ENCODE data around the gene CNTNAP2. TPM values are rescaled to one million over a fixed set of nuclear protein-coding genes. Genes with fewer than 3 reads are reported as not detected.
"Not testable (repeated sequence)": the region's sequence is repeated elsewhere in the genome, so short reads cannot be mapped to it uniquely, and the experiment has no call there.

The CNTNAP2 gene
- total and polyA plus RNA-seq, 4 experiments from 2014 or later: 0.19 to 0.50 (median 0.20) TPM; not detected in 1

GRCh38 chr7:146242661-146243060 lies 126.1 kb downstream of the CNTNAP2 start:
- no peaks in the 10 kb centered on the region for H3K36me3 ChIP-seq (ENCODE audit: insufficient read depth, low read length)
- Mint-ChIP-seq H3K4me1 (no peaks in the 10 kb centered on the region), H3K4me3 (no peak overlapping the region), H3K36me3 (no peaks in the 10 kb centered on the region), H3K27me3 (no peaks in the 10 kb centered on the region), H3K27ac (no peak overlapping the region), H3K9me3 (peaks cover 0 to 17% (median 9%) of the 10 kb centered on the region in 8 donors)
- no peaks in the 10 kb centered on the region for H3K27me3 ChIP-seq (ENCODE audit: insufficient read depth, low read length)
- no peak for DNase-seq
- ChIA-PET CTCF (ENCODE audit: partially characterized antibody) (no interaction called here), POLR2A (ENCODE audit: partially characterized antibody) (no interaction called here)
- no peaks in the 10 kb centered on the region for H3K4me1 ChIP-seq (ENCODE audit: insufficient read depth, low read length)
- intact Hi-C loops (cut with micrococcal nuclease): no loop called here
- no peaks in the 10 kb centered on the region for H3K9me3 ChIP-seq (ENCODE audit: control insufficient read depth in 1 of 2, low read length in 2 of 2)
- no peak overlapping the region for H3K4me3 ChIP-seq (ENCODE audit: low read length in 2 of 2)
- no peak overlapping the region for H3K27ac ChIP-seq (ENCODE audit: low read depth, low read length)

- not testable (repeated sequence) for H3K36me3 Mint-ChIP-seq, H3K4me1 Mint-ChIP-seq, H3K27me3 Mint-ChIP-seq
Measured at GRCh38 chr7:146247991-146248390, 131.4 kb downstream of the CNTNAP2 start.

GRCh38 chr7:146248744-146249143 lies 132.1 kb downstream of the CNTNAP2 start:
- H3K4me1 ChIP-seq (ENCODE audit: insufficient read depth, low read length); H3K4me3 Mint-ChIP-seq; H3K27ac Mint-ChIP-seq; H3K4me1 Mint-ChIP-seq; H3K27me3 ChIP-seq (ENCODE audit: insufficient read depth, low read length); H3K27ac ChIP-seq (ENCODE audit: low read depth, low read length); CTCF ChIA-PET (ENCODE audit: partially characterized antibody); H3K36me3 ChIP-seq (ENCODE audit: insufficient read depth, low read length); DNase-seq; H3K4me3 ChIP-seq (ENCODE audit: low read length in 2 of 2); POLR2A ChIA-PET (ENCODE audit: partially characterized antibody); H3K27me3 Mint-ChIP-seq; H3K9me3 ChIP-seq (ENCODE audit: control insufficient read depth in 1 of 2, low read length in 2 of 2); H3K36me3 Mint-ChIP-seq; intact Hi-C loops (cut with micrococcal nuclease): not testable (repeated sequence)
- peaks cover 2 to 23% (median 10%) of the 10 kb centered on the region in 8 donors for H3K9me3 Mint-ChIP-seq

More at GRCh38 chr7:146247991-146248390, 131.4 kb downstream of the CNTNAP2 start:
- H3K9me3 ChIP-seq (ENCODE audit: control insufficient read depth in 1 of 2, low read length in 2 of 2); H3K4me1 ChIP-seq (ENCODE audit: insufficient read depth, low read length); POLR2A ChIA-PET (ENCODE audit: partially characterized antibody); H3K27ac Mint-ChIP-seq; H3K27me3 ChIP-seq (ENCODE audit: insufficient read depth, low read length); CTCF ChIA-PET (ENCODE audit: partially characterized antibody); H3K4me3 ChIP-seq (ENCODE audit: low read length in 2 of 2); intact Hi-C loops (cut with micrococcal nuclease); DNase-seq; H3K36me3 ChIP-seq (ENCODE audit: insufficient read depth, low read length); H3K4me3 Mint-ChIP-seq; H3K27ac ChIP-seq (ENCODE audit: low read depth, low read length): not testable (repeated sequence)
- H3K9me3 Mint-ChIP-seq: peaks cover under 1 to 23% (median 10%) of the 10 kb centered on the region in 8 donors

GRCh38 chr7:146249272-146249671 lies 132.7 kb downstream of the CNTNAP2 start:
- Mint-ChIP-seq H3K36me3 (no peaks in the 10 kb centered on the region), H3K9me3 (peaks cover 2 to 23% (median 10%) of the 10 kb centered on the region in 8 donors), H3K4me3 (no peak overlapping the region), H3K27ac (no peak overlapping the region), H3K27me3 (no peaks in the 10 kb centered on the region), H3K4me1 (no peaks in the 10 kb centered on the region)
- Histone ChIP-seq H3K36me3 (ENCODE audit: insufficient read depth, low read length) (no peaks in the 10 kb centered on the region), H3K4me1 (ENCODE audit: insufficient read depth, low read length) (no peaks in the 10 kb centered on the region), H3K27ac (ENCODE audit: low read depth, low read length) (no peak overlapping the region), H3K4me3 (ENCODE audit: low read length in 2 of 2) (no peak overlapping the region), H3K9me3 (ENCODE audit: control insufficient read depth in 1 of 2, low read length in 2 of 2) (no peaks in the 10 kb centered on the region), H3K27me3 (ENCODE audit: insufficient read depth, low read length) (no peaks in the 10 kb centered on the region)
- ChIA-PET POLR2A (ENCODE audit: partially characterized antibody) (no interaction called here), CTCF (ENCODE audit: partially characterized antibody) (no interaction called here)
- intact Hi-C loops (cut with micrococcal nuclease): no loop called here
- no peak for DNase-seq

- H3K9me3 ChIP-seq (ENCODE audit: control insufficient read depth in 1 of 2, low read length in 2 of 2): no peaks in the 10 kb centered on the region
- Mint-ChIP-seq H3K36me3 (no peaks in the 10 kb centered on the region), H3K27me3 (no peaks in the 10 kb centered on the region), H3K9me3 (peaks cover under 1 to 8% (median 5%) of the 10 kb centered on the region in 8 donors), H3K27ac (no peak overlapping the region), H3K4me1 (no peaks in the 10 kb centered on the region), H3K4me3 (no peak overlapping the region)
- H3K27ac ChIP-seq (ENCODE audit: low read depth, low read length): no peak overlapping the region
- no peaks in the 10 kb centered on the region for H3K27me3 ChIP-seq (ENCODE audit: insufficient read depth, low read length)
- DNase-seq: no peak
- ChIA-PET POLR2A (ENCODE audit: partially characterized antibody) (no interaction called here), CTCF (ENCODE audit: partially characterized antibody) (no interaction called here)
- H3K4me1 ChIP-seq (ENCODE audit: insufficient read depth, low read length): no peaks in the 10 kb centered on the region
- no peaks in the 10 kb centered on the region for H3K36me3 ChIP-seq (ENCODE audit: insufficient read depth, low read length)
- H3K4me3 ChIP-seq (ENCODE audit: low read length in 2 of 2): no peak overlapping the region
- intact Hi-C loops (cut with micrococcal nuclease): no loop called here
Measured at GRCh38 chr7:146255609-146256008, 139.0 kb downstream of the CNTNAP2 start.

GRCh38 chr7:146262527-146262926 lies 145.9 kb downstream of the CNTNAP2 start:
- no peaks in the 10 kb centered on the region for H3K4me1 ChIP-seq (ENCODE audit: insufficient read depth, low read length)
- Mint-ChIP-seq H3K27ac (no peak overlapping the region), H3K4me1 (no peaks in the 10 kb centered on the region), H3K4me3 (no peak overlapping the region), H3K9me3 (peaks cover 0 to 13% (median 10%) of the 10 kb centered on the region in 8 donors), H3K27me3 (no peaks in the 10 kb centered on the region), H3K36me3 (no peaks in the 10 kb centered on the region)
- H3K27me3 ChIP-seq (ENCODE audit: insufficient read depth, low read length): no peaks in the 10 kb centered on the region
- ChIA-PET CTCF (ENCODE audit: partially characterized antibody) (no interaction called here), POLR2A (ENCODE audit: partially characterized antibody) (no interaction called here)
- no peaks in the 10 kb centered on the region for H3K36me3 ChIP-seq (ENCODE audit: insufficient read depth, low read length)
- no peak overlapping the region for H3K27ac ChIP-seq (ENCODE audit: low read depth, low read length)
- no peaks in the 10 kb centered on the region for H3K9me3 ChIP-seq (ENCODE audit: control insufficient read depth in 1 of 2, low read length in 2 of 2)
- H3K4me3 ChIP-seq (ENCODE audit: low read length in 2 of 2): no peak overlapping the region
- intact Hi-C loops (cut with micrococcal nuclease): no loop called here
- no peak for DNase-seq

GRCh38 chr7:146276888-146277287 lies 160.3 kb downstream of the CNTNAP2 start:
- ChIA-PET CTCF (ENCODE audit: partially characterized antibody) (no interaction called here), POLR2A (ENCODE audit: partially characterized antibody) (no interaction called here)
- Histone ChIP-seq H3K27ac (ENCODE audit: low read depth, low read length) (no peak overlapping the region), H3K4me3 (ENCODE audit: low read length in 2 of 2) (no peak overlapping the region), H3K9me3 (ENCODE audit: control insufficient read depth in 1 of 2, low read length in 2 of 2) (no peaks in the 10 kb centered on the region), H3K36me3 (ENCODE audit: insufficient read depth, low read length) (no peaks in the 10 kb centered on the region), H3K4me1 (ENCODE audit: insufficient read depth, low read length) (no peaks in the 10 kb centered on the region), H3K27me3 (ENCODE audit: insufficient read depth, low read length) (no peaks in the 10 kb centered on the region)
- H3K9me3 Mint-ChIP-seq: peaks cover 0 to 10% (median 3%) of the 10 kb centered on the region in 8 donors
- intact Hi-C loops (cut with micrococcal nuclease): no loop called here
- H3K27ac Mint-ChIP-seq: no peak overlapping the region
- no peak overlapping the region for H3K4me3 Mint-ChIP-seq
- H3K36me3 Mint-ChIP-seq: no peaks in the 10 kb centered on the region
- no peak for DNase-seq
- H3K27me3 Mint-ChIP-seq: no peaks in the 10 kb centered on the region
- H3K4me1 Mint-ChIP-seq: no peaks in the 10 kb centered on the region

- POLR2A ChIA-PET (ENCODE audit: partially characterized antibody): no interaction called here
- Histone ChIP-seq H3K4me3 (ENCODE audit: low read length in 2 of 2) (no peak overlapping the region), H3K36me3 (ENCODE audit: insufficient read depth, low read length) (no peaks in the 10 kb centered on the region), H3K4me1 (ENCODE audit: insufficient read depth, low read length) (no peaks in the 10 kb centered on the region), H3K27ac (ENCODE audit: low read depth, low read length) (no peak overlapping the region), H3K27me3 (ENCODE audit: insufficient read depth, low read length) (no peaks in the 10 kb centered on the region), H3K9me3 (ENCODE audit: control insufficient read depth in 1 of 2, low read length in 2 of 2) (no peaks in the 10 kb centered on the region)
- Mint-ChIP-seq H3K27ac (no peak overlapping the region), H3K36me3 (no peaks in the 10 kb centered on the region), H3K27me3 (no peaks in the 10 kb centered on the region), H3K9me3 (peaks cover 0 to 14% (median 6%) of the 10 kb centered on the region in 8 donors), H3K4me1 (no peaks in the 10 kb centered on the region), H3K4me3 (no peak overlapping the region)
- CTCF ChIA-PET (ENCODE audit: partially characterized antibody): no interaction called here
- intact Hi-C loops (cut with micrococcal nuclease): no loop called here
- no peak for DNase-seq
Measured at GRCh38 chr7:146285418-146285817, 168.8 kb downstream of the CNTNAP2 start.
